Stimulated activated CD4-positive, alpha-beta T cell treated with anti-CD3 and anti-CD28 coated beads, Interleukin-4, amount 100 ng/mL, for 24 hours (primary cell): ENCODE results near the gene NAT14.
"Not testable (repeated sequence)": the region's sequence is repeated elsewhere in the genome, so short reads cannot be mapped to it uniquely, and the experiment has no call there.

ENCODE experiments used
- DNase-seq: peaks from one replicate; pipeline ENCODE4 v3.0.0-alpha.2; 2020

NAT14 gene

GRCh38 chr19:55504252-55504603, 19.2 kb downstream of the NAT14 start:
- DNase-seq: no peak

GRCh38 chr19:55504981-55505380, 20.0 kb downstream of the NAT14 start:
- DNase-seq: no peak

- no peak for DNase-seq
These were observed 23.1 kb downstream of the NAT14 start for GRCh38 chr19:55508120-55508519.

GRCh38 chr19:55516878-55517620, 32.1 kb downstream of the NAT14 start:
- DNase-seq: peak; percentile 92

GRCh38 chr19:55519451-55520311, 34.7 kb downstream of the NAT14 start:
- DNase-seq: no peak

- DNase-seq: no peak
These were observed 35.8 kb downstream of the NAT14 start for GRCh38 chr19:55520691-55521292.

GRCh38 chr19:55525289-55526101, 40.5 kb downstream of the NAT14 start:
- DNase-seq: no peak

- no peak for DNase-seq
These were observed 41.5 kb downstream of the NAT14 start for GRCh38 chr19:55526216-55527196.

- no peak for DNase-seq
These were observed 42.4 kb downstream of the NAT14 start for GRCh38 chr19:55527197-55528029.

- DNase-seq: no peak
These were observed 43.2 kb downstream of the NAT14 start for GRCh38 chr19:55528030-55528803.

- DNase-seq: no peak
These were observed 44.7 kb downstream of the NAT14 start for GRCh38 chr19:55529636-55530234.

- DNase-seq: no peak
These were observed 46.0 kb downstream of the NAT14 start for GRCh38 chr19:55530996-55531395.

- not testable (repeated sequence) for DNase-seq
These were observed 49.3 kb downstream of the NAT14 start for GRCh38 chr19:55534280-55534679.

GRCh38 chr19:55535173-55535964, 50.4 kb downstream of the NAT14 start:
- DNase-seq: no peak

GRCh38 chr19:55535965-55536350, 51.0 kb downstream of the NAT14 start:
- DNase-seq: no peak

GRCh38 chr19:55536366-55536765, 51.4 kb downstream of the NAT14 start:
- no peak for DNase-seq
